SH-SY5Y (cell line): Measurements from ENCODE around the gene FALEC.

Source experiments
- GATA2 ChIP-seq: IDR thresholded peaks from 2 replicates; pipeline ENCODE4 v1.6.1; 2011; ENCODE audit warnings: mild to moderate bottlenecking, low read depth, low read length
- GATA3 ChIP-seq: IDR thresholded peaks from 2 replicates; pipeline ENCODE4 v1.6.1; 2011; ENCODE audit warnings: low read depth, mild to moderate bottlenecking, low read length, moderate library complexity

DNA sequence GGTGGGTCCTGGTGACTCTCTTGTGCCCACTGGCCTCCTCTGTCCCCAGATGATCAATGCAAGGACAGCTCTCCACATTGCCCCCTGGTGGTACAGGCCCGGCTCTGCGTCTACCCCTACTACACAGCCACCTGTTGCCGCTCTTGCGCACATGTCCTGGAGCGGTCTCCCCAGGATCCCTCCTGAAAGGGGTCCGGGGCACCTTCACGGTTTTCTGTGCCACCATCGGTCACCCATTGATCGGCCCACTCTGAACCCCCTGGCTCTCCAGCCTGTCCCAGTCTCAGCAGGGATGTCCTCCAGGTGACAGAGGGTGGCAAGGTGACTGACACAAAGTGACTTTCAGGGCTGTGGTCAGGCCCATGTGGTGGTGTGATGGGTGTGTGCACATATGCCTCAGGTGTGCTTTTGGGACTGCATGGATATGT is 44.5 kb downstream of the FALEC start:
- TF ChIP-seq GATA3, result no peak
- TF ChIP-seq GATA2, result no peak
